Measurements from ENCODE around the gene SAP30. TPM values are rescaled to one million over a fixed set of nuclear protein-coding genes. Genes with fewer than 3 reads are reported as not detected.

The SAP30 gene
- total and polyA plus RNA-seq, 9 of the 15 experiments (the other 6 are each of a cell fraction or from before 2014, with no cell fraction given), result 5.9 to 51.1 (median 32.6) TPM

DNA sequence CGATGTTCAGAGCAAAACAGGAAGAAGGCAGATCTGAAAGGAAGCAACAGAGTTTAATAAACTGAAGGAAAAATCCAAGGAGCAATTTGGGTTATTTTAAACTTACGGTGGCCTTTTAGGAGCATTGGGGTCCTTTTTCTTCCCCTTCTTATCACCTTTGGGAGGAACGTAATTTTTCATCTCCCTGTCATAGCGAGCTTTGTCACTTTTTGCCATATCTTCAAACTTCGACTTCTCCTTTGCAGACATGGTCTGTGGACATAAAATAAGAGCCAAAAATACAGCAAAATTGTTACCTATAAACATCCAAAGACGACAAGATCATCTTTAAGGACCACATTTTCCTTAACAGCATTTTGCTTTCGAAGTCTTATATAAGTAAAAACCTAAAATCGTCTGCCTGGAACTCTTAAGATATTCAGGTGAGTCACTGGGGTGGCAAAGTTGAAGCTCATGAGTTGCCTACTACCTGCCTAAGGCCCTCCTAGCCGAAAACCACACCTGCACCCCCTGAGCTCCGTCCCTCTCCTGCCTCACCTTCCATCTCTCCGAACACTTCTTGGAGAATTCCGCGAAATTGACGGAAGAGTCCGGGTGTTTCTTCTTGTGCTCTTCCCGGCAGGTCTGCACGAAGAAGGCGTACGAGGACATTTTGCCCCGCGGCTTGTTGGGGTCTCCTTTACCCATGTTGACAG lies 37.6 kb upstream of the SAP30 start (continued):
- TF ChIP-seq LARP7 (IDR thresholded peaks at IDR 0.05) (no peak), ZNF583 (CRISPR knock-in tag; IDR thresholded peaks at IDR 0.05) (no peak), BCOR (IDR thresholded peaks at IDR 0.05) (no peak), RBM22 (IDR thresholded peaks at IDR 0.05; ENCODE audit: low read depth, low read length, poor library complexity, severe bottlenecking) (no peak), MCM2 (IDR thresholded peaks at IDR 0.05; ENCODE audit: low read depth) (no peak), CREB1 (IDR thresholded peaks at IDR 0.05) (no peak), CREB1 (CRISPR knock-in tag; IDR thresholded peaks at IDR 0.05) (no peak), RBBP5 (IDR thresholded peaks at IDR 0.05; ENCODE audit: borderline replicate concordance, insufficient read depth, low read length, poor library complexity, severe bottlenecking) (no peak), NFRKB (IDR thresholded peaks at IDR 0.05; ENCODE audit: low read depth) (0 out of 2 replicates have a peak, but pooled peaks have one; percentile 27), ZBTB17 (CRISPR knock-in tag; IDR thresholded peaks at IDR 0.05) (no peak), KDM5B (IDR thresholded peaks at IDR 0.05; ENCODE audit: insufficient replicate concordance, low read depth, low read length) (no peak), POLR2H (tag; IDR thresholded peaks at IDR 0.05; ENCODE audit: low read depth) (no peak), NCOA4 (IDR thresholded peaks at IDR 0.05; ENCODE audit: partially characterized antibody) (no peak)
- TF ChIP-seq, protein P1, sequence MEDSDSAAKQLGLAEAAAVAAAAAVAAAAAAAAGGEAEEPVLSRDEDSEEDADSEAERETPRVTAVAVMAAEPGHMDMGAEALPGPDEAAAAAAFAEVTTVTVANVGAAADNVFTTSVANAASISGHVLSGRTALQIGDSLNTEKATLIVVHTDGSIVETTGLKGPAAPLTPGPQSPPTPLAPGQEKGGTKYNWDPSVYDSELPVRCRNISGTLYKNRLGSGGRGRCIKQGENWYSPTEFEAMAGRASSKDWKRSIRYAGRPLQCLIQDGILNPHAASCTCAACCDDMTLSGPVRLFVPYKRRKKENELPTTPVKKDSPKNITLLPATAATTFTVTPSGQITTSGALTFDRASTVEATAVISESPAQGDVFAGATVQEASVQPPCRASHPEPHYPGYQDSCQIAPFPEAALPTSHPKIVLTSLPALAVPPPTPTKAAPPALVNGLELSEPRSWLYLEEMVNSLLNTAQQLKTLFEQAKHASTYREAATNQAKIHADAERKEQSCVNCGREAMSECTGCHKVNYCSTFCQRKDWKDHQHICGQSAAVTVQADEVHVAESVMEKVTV (CRISPR knock-in tag; IDR thresholded peaks at IDR 0.05), result no peak
- TF ChIP-seq, protein P2, sequence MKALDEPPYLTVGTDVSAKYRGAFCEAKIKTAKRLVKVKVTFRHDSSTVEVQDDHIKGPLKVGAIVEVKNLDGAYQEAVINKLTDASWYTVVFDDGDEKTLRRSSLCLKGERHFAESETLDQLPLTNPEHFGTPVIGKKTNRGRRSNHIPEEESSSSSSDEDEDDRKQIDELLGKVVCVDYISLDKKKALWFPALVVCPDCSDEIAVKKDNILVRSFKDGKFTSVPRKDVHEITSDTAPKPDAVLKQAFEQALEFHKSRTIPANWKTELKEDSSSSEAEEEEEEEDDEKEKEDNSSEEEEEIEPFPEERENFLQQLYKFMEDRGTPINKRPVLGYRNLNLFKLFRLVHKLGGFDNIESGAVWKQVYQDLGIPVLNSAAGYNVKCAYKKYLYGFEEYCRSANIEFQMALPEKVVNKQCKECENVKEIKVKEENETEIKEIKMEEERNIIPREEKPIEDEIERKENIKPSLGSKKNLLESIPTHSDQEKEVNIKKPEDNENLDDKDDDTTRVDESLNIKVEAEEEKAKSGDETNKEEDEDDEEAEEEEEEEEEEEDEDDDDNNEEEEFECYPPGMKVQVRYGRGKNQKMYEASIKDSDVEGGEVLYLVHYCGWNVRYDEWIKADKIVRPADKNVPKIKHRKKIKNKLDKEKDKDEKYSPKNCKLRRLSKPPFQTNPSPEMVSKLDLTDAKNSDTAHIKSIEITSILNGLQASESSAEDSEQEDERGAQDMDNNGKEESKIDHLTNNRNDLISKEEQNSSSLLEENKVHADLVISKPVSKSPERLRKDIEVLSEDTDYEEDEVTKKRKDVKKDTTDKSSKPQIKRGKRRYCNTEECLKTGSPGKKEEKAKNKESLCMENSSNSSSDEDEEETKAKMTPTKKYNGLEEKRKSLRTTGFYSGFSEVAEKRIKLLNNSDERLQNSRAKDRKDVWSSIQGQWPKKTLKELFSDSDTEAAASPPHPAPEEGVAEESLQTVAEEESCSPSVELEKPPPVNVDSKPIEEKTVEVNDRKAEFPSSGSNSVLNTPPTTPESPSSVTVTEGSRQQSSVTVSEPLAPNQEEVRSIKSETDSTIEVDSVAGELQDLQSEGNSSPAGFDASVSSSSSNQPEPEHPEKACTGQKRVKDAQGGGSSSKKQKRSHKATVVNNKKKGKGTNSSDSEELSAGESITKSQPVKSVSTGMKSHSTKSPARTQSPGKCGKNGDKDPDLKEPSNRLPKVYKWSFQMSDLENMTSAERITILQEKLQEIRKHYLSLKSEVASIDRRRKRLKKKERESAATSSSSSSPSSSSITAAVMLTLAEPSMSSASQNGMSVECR (CRISPR knock-in tag; IDR thresholded peaks at IDR 0.05), result no peak
- TF ChIP-seq, protein P3, sequence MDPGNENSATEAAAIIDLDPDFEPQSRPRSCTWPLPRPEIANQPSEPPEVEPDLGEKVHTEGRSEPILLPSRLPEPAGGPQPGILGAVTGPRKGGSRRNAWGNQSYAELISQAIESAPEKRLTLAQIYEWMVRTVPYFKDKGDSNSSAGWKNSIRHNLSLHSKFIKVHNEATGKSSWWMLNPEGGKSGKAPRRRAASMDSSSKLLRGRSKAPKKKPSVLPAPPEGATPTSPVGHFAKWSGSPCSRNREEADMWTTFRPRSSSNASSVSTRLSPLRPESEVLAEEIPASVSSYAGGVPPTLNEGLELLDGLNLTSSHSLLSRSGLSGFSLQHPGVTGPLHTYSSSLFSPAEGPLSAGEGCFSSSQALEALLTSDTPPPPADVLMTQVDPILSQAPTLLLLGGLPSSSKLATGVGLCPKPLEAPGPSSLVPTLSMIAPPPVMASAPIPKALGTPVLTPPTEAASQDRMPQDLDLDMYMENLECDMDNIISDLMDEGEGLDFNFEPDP (CRISPR knock-in tag; IDR thresholded peaks at IDR 0.05), result no peak
- TF ChIP-seq, protein P4, sequence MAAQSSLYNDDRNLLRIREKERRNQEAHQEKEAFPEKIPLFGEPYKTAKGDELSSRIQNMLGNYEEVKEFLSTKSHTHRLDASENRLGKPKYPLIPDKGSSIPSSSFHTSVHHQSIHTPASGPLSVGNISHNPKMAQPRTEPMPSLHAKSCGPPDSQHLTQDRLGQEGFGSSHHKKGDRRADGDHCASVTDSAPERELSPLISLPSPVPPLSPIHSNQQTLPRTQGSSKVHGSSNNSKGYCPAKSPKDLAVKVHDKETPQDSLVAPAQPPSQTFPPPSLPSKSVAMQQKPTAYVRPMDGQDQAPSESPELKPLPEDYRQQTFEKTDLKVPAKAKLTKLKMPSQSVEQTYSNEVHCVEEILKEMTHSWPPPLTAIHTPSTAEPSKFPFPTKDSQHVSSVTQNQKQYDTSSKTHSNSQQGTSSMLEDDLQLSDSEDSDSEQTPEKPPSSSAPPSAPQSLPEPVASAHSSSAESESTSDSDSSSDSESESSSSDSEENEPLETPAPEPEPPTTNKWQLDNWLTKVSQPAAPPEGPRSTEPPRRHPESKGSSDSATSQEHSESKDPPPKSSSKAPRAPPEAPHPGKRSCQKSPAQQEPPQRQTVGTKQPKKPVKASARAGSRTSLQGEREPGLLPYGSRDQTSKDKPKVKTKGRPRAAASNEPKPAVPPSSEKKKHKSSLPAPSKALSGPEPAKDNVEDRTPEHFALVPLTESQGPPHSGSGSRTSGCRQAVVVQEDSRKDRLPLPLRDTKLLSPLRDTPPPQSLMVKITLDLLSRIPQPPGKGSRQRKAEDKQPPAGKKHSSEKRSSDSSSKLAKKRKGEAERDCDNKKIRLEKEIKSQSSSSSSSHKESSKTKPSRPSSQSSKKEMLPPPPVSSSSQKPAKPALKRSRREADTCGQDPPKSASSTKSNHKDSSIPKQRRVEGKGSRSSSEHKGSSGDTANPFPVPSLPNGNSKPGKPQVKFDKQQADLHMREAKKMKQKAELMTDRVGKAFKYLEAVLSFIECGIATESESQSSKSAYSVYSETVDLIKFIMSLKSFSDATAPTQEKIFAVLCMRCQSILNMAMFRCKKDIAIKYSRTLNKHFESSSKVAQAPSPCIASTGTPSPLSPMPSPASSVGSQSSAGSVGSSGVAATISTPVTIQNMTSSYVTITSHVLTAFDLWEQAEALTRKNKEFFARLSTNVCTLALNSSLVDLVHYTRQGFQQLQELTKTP (IDR thresholded peaks at IDR 0.05; ENCODE audit: low read depth in 1 of 2, partially characterized antibody in 2 of 2), result peak in 1 of 2 experiments; percentile 21
